K562 (cell line): ENCODE data around the gene CCDC181. TPM values are rescaled to one million over a fixed set of nuclear protein-coding genes. Genes with fewer than 3 reads are reported as not detected.

Source experiments
- CHCHD3 ChIP-seq: fragments of 250-450 bp; sonication (Bioruptor Pico); IDR thresholded peaks from 2 replicates; pipeline ENCODE4 v2.1.2; 2022; ENCODE audit warnings: mild to moderate bottlenecking
- ETS2 ChIP-seq: IDR thresholded peaks from 2 replicates; pipeline ENCODE4 v1.6.1; 2016; ENCODE audit warnings: borderline replicate concordance, missing genetic modification characterization, mild to moderate bottlenecking, moderate library complexity, missing compliant biosample characterization; ENCODE audit not compliant: poor library complexity, severe bottlenecking
- GATAD2A ChIP-seq: fragments of 450-650 bp; IDR thresholded peaks from 2 replicates; pipeline ENCODE4 v1.6.1; 2017
- HNRNPH1 ChIP-seq: fragments of 200-400 bp; formaldehyde crosslinking; optimal IDR thresholded peaks from 2 replicates; pipeline ENCODE3; 2017; ENCODE audit warnings: low read depth, mild to moderate bottlenecking, low read length, moderate library complexity
- JUN ChIP-seq, 2 experiments: sonication (generic) in 1 of 2; formaldehyde crosslinking in 1 of 2; IDR thresholded peaks; 2 replicates each; pipeline versions ENCODE4 v1.6.1 to v1.8.0; 2012 to 2022; ENCODE audit warnings: borderline replicate concordance in 2 of 2, mild to moderate bottlenecking in 2 of 2, improper control_type of control experiment in 1 of 2, low read depth in 1 of 2, low read length in 1 of 2, missing genetic modification reagents in 1 of 2
- MLX ChIP-seq, 2 experiments: fragments of 450-650 bp in 1 of 2; sonication (generic) in 1 of 2; formaldehyde crosslinking; conservative IDR thresholded peaks; 2 replicates each; pipeline versions ENCODE4 v1.4.0 to v1.8.1; 2020 to 2022; ENCODE audit warnings: mild to moderate bottlenecking in 1 of 2, missing genetic modification reagents in 1 of 2
- PHB ChIP-seq: fragments of 250-450 bp; sonication (Bioruptor Pico); IDR thresholded peaks from 2 replicates; pipeline ENCODE4 v1.5.0; 2021
- PTRF ChIP-seq: fragments of 450-650 bp; IDR thresholded peaks from 2 replicates; pipeline ENCODE4 v1.6.1; 2016; ENCODE audit warnings: mild to moderate bottlenecking, missing genetic modification characterization, missing compliant biosample characterization
- RFX1 ChIP-seq: fragments of 450-650 bp; IDR thresholded peaks from 2 replicates; pipeline ENCODE4 v1.6.1; 2016; ENCODE audit warnings: mild to moderate bottlenecking, moderate library complexity
- SMARCB1 ChIP-seq: IDR thresholded peaks from 2 replicates; pipeline ENCODE4 v1.6.1; 2011; ENCODE audit warnings: improper control_type of control experiment, low read depth; ENCODE audit not compliant: insufficient read length
- XRCC3 ChIP-seq: fragments of 450-650 bp; IDR thresholded peaks from 2 replicates; pipeline ENCODE4 v1.6.1; 2017; ENCODE audit warnings: mild to moderate bottlenecking, moderate library complexity
- XRCC5 ChIP-seq: fragments of 200-400 bp; formaldehyde crosslinking; IDR thresholded peaks from 2 replicates; pipeline ENCODE4 v1.6.1; 2017; ENCODE audit warnings: low read depth, mild to moderate bottlenecking, low read length
- ZNF224 ChIP-seq: sonication (generic); formaldehyde crosslinking; IDR thresholded peaks from 2 replicates; pipeline ENCODE4 v1.8.0; 2022; ENCODE audit warnings: mild to moderate bottlenecking, missing genetic modification reagents
- ZNF316 ChIP-seq: fragments of 450-650 bp; IDR thresholded peaks from 2 replicates; pipeline ENCODE4 v1.6.1; 2016
- ZNF695 ChIP-seq: fragments of 450-650 bp; formaldehyde crosslinking; IDR thresholded peaks from 2 replicates; pipeline ENCODE4 v1.4.0; 2020; ENCODE audit warnings: mild to moderate bottlenecking, moderate library complexity
- ZNF76 ChIP-seq: fragments of 250-450 bp; sonication (Bioruptor Pico); IDR thresholded peaks from 2 replicates; pipeline ENCODE4 v1.4.0; 2020; ENCODE audit warnings: mild to moderate bottlenecking, moderate library complexity, borderline replicate concordance
- ZNF766 ChIP-seq: fragments of 200-800 bp; sonication (Bioruptor generic); conservative IDR thresholded peaks from 2 replicates; pipeline ENCODE4 v1.6.1; 2016; ENCODE audit warnings: missing genetic modification characterization, missing compliant biosample characterization
- polyA plus RNA-seq, 8 experiments: library from polyadenylated mRNA; depleted of rRNA in 4 of 8; stranded (reverse) in 5 of 8; unstranded in 3 of 8; fragments of >200 nt; fragmentation: Nextera tagmentation in 2 of 8; fragmentation: Illumina TruSeq in 1 of 8; extraction: Ambion mirVana in 2 of 8; extraction: Trizol in 1 of 8; gene quantifications; 2 replicates each; pipeline versions ENCODE4 v1.2.1 to v1.2.3, GENCODE V29; 2011 to 2014; ENCODE audit warnings: inconsistent platforms in 1 of 8, missing spikeins in 1 of 8
- total RNA-seq, 7 experiments: library from RNA; depleted of rRNA in 6 of 7; stranded (reverse); fragments of >200 nt in 6 of 7; fragmentation: Illumina TruSeq in 2 of 7; extraction: Trizol in 2 of 7; gene quantifications; 2 replicates each; pipeline versions ENCODE4 v1.2.1 to v1.2.3, GENCODE V29; 2011 to 2021; ENCODE audit warnings: low replicate concordance in 1 of 7
- TF ChIP-seq, protein P1 (sequence below): fragments of 250-450 bp; sonication (Bioruptor Pico); IDR thresholded peaks from 2 replicates; pipeline ENCODE4 v1.8.0; 2022; ENCODE audit warnings: inconsistent platforms, mild to moderate bottlenecking, moderate library complexity, borderline replicate concordance
- TF ChIP-seq, protein P2 (sequence below): fragments of 250-450 bp; sonication (Bioruptor Pico); IDR thresholded peaks from 2 replicates; pipeline ENCODE4 v1.5.0; 2022; ENCODE audit warnings: mild to moderate bottlenecking
- TF ChIP-seq, protein P3 (sequence below): fragments of 450-650 bp; IDR thresholded peaks from 2 replicates; pipeline ENCODE4 v1.6.1; 2016; ENCODE audit warnings: low read depth, mild to moderate bottlenecking, moderate library complexity
- TF ChIP-seq, protein P4 (sequence below): sonication (generic); formaldehyde crosslinking; IDR thresholded peaks from 2 replicates; pipeline ENCODE4 v1.8.0; 2022; ENCODE audit warnings: mild to moderate bottlenecking, missing genetic modification reagents, borderline replicate concordance

CCDC181 gene
- total and polyA plus RNA-seq, 9 of the 15 experiments (the other 6 are each of a cell fraction or from before 2014, with no cell fraction given) = 0.04 to 0.14 TPM; not detected in 7

DNA sequence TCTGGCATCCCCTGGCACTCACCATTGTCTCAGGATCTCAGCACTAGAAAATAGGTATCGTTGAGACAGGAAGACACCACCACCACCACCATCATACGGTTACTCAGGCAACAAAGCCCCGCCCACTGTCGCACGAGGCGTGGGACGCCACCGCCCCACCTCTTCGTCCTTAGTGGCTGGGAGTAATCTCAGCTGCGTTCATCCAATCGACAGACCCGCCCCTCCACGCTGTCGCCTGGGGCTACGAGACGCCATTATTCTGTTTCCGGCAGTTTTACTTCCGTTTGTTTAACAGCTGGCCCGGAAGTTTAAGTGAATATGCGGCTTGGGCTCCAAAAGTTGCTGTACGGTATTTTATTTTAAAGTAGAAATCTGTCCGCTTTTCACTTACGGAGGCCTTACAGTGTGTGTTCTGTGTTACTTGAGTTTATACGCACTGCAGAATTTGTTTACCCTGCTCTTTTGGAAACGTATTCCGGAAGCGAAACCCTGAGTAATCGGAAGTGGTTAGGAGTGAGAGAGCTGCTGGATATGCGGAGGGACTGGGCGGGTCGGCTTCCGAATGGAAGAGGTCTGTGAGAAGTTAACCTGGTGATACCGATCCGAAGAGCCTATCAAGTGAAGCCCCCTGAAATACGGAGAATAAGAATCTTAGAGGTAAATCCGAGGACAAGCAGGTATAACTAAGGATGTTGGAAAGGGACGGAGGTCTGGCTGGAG is 59.4 kb downstream of the CCDC181 start, which contains the start of the genes BLZF1 and NME7 (continued):
- TF ChIP-seq SMARCB1 (no peak), ZNF316 (peak; percentile 53), ZNF695 (CRISPR knock-in tag) (no peak), PTRF (tag) (no peak), ZNF224 (no peak), PHB (CRISPR knock-in tag) (no peak), XRCC5 (no peak), HNRNPH1 (no peak), ETS2 (tag) (no peak), JUN (IDR thresholded peaks at IDR 0.05; ENCODE audit: borderline replicate concordance, low read depth, low read length) (no peak; the same call in 1 of the 2 replicates), JUN (CRISPR knock-in tag; IDR thresholded peaks at IDR 0.05; ENCODE audit: borderline replicate concordance) (no peak), CHCHD3 (CRISPR knock-in tag) (no peak), ZNF766 (CRISPR knock-in tag) (no peak), RFX1 (peak; percentile 99), XRCC3 (no peak), GATAD2A (no peak), ZNF76 (no peak), MLX (CRISPR knock-in tag; conservative IDR thresholded peaks at IDR 0.05) (no peak)
- TF ChIP-seq, protein P1, sequence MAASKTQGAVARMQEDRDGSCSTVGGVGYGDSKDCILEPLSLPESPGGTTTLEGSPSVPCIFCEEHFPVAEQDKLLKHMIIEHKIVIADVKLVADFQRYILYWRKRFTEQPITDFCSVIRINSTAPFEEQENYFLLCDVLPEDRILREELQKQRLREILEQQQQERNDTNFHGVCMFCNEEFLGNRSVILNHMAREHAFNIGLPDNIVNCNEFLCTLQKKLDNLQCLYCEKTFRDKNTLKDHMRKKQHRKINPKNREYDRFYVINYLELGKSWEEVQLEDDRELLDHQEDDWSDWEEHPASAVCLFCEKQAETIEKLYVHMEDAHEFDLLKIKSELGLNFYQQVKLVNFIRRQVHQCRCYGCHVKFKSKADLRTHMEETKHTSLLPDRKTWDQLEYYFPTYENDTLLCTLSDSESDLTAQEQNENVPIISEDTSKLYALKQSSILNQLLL (CRISPR knock-in tag) = no peak
- TF ChIP-seq, protein P2, sequence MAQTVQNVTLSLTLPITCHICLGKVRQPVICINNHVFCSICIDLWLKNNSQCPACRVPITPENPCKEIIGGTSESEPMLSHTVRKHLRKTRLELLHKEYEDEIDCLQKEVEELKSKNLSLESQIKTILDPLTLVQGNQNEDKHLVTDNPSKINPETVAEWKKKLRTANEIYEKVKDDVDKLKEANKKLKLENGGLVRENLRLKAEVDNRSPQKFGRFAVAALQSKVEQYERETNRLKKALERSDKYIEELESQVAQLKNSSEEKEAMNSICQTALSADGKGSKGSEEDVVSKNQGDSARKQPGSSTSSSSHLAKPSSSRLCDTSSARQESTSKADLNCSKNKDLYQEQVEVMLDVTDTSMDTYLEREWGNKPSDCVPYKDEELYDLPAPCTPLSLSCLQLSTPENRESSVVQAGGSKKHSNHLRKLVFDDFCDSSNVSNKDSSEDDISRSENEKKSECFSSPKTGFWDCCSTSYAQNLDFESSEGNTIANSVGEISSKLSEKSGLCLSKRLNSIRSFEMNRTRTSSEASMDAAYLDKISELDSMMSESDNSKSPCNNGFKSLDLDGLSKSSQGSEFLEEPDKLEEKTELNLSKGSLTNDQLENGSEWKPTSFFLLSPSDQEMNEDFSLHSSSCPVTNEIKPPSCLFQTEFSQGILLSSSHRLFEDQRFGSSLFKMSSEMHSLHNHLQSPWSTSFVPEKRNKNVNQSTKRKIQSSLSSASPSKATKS = no peak
- TF ChIP-seq, protein P3, sequence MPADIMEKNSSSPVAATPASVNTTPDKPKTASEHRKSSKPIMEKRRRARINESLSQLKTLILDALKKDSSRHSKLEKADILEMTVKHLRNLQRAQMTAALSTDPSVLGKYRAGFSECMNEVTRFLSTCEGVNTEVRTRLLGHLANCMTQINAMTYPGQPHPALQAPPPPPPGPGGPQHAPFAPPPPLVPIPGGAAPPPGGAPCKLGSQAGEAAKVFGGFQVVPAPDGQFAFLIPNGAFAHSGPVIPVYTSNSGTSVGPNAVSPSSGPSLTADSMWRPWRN = no peak
- TF ChIP-seq, protein P4, sequence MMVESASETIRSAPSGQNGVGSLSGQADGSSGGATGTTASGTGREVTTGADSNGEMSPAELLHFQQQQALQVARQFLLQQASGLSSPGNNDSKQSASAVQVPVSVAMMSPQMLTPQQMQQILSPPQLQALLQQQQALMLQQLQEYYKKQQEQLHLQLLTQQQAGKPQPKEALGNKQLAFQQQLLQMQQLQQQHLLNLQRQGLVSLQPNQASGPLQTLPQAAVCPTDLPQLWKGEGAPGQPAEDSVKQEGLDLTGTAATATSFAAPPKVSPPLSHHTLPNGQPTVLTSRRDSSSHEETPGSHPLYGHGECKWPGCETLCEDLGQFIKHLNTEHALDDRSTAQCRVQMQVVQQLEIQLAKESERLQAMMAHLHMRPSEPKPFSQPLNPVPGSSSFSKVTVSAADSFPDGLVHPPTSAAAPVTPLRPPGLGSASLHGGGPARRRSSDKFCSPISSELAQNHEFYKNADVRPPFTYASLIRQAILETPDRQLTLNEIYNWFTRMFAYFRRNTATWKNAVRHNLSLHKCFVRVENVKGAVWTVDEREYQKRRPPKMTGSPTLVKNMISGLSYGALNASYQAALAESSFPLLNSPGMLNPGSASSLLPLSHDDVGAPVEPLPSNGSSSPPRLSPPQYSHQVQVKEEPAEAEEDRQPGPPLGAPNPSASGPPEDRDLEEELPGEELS (CRISPR knock-in tag) = no peak
